K562 (cell line): ENCODE results near the gene ZBTB2. TPM values are rescaled to one million over a fixed set of nuclear protein-coding genes. Genes with fewer than 3 reads are reported as not detected.
A peak's percentile ranks its signal among the peaks of the same experiment; 100 is the strongest.

ENCODE experiments used
- EHMT2 ChIP-seq: fragments of 450-650 bp; IDR thresholded peaks from 2 replicates; pipeline ENCODE4 v1.6.1; 2018; ENCODE audit warnings: antibody characterized with exemption
- FOXK1 ChIP-seq: sonication (generic); formaldehyde crosslinking; IDR thresholded peaks from 2 replicates; pipeline ENCODE4 v1.8.0; 2022; ENCODE audit warnings: missing genetic modification reagents, mild to moderate bottlenecking, borderline replicate concordance
- KLF10 ChIP-seq: fragments of 250-450 bp; sonication (Bioruptor Pico); IDR thresholded peaks from 2 replicates; pipeline ENCODE4 v1.6.1; 2021; ENCODE audit warnings: matching md5 sums
- NCOA1 ChIP-seq: fragments of 450-650 bp; IDR thresholded peaks from 2 replicates; pipeline ENCODE4 v1.6.1; 2016; ENCODE audit warnings: low read depth
- RNF2 ChIP-seq: sonication (generic); IDR thresholded peaks from 2 replicates; pipeline ENCODE4 v1.6.1; 2016
- RREB1 ChIP-seq: fragments of 250-450 bp; sonication (Bioruptor Pico); IDR thresholded peaks from 2 replicates; pipeline ENCODE4 v1.4.0; 2020
- ZNF133 ChIP-seq: fragments of 250-450 bp; sonication (Bioruptor Pico); IDR thresholded peaks from 2 replicates; pipeline ENCODE4 v1.4.0; 2020; ENCODE audit warnings: mild to moderate bottlenecking
- ZNF23 ChIP-seq: fragments of 250-450 bp; sonication (Bioruptor Pico); IDR thresholded peaks from 2 replicates; pipeline ENCODE4 v1.4.0; 2020; ENCODE audit warnings: mild to moderate bottlenecking
- ZNF282 ChIP-seq: sonication (generic); formaldehyde crosslinking; IDR thresholded peaks from 2 replicates; pipeline ENCODE4 v1.8.1; 2023; ENCODE audit warnings: missing genetic modification reagents
- ZNF445 ChIP-seq: fragments of 250-450 bp; sonication (Bioruptor Pico); IDR thresholded peaks from 2 replicates; pipeline ENCODE4 v1.4.0; 2020; ENCODE audit warnings: low read depth, mild to moderate bottlenecking, moderate library complexity
- ZNF644 ChIP-seq: fragments of 200-800 bp; sonication (Bioruptor generic); IDR thresholded peaks from 2 replicates; pipeline ENCODE4 v1.6.1; 2016; ENCODE audit warnings: low read depth, missing genetic modification characterization, missing compliant biosample characterization
- ZNF75A ChIP-seq: fragments of 450-650 bp; formaldehyde crosslinking; IDR thresholded peaks from 2 replicates; pipeline ENCODE4 v1.4.0; 2020; ENCODE audit warnings: mild to moderate bottlenecking
- ZNF77 ChIP-seq: fragments of 250-450 bp; sonication (Bioruptor Pico); IDR thresholded peaks from 2 replicates; pipeline ENCODE4 v1.5.0; 2020
- polyA plus RNA-seq, 8 experiments: library from polyadenylated mRNA; depleted of rRNA in 4 of 8; stranded (reverse) in 5 of 8; unstranded in 3 of 8; fragments of >200 nt; fragmentation: Nextera tagmentation in 2 of 8; fragmentation: Illumina TruSeq in 1 of 8; extraction: Ambion mirVana in 2 of 8; extraction: Trizol in 1 of 8; gene quantifications; 2 replicates each; pipeline versions ENCODE4 v1.2.1 to v1.2.3, GENCODE V29; 2011 to 2014; ENCODE audit warnings: inconsistent platforms in 1 of 8, missing spikeins in 1 of 8
- total RNA-seq, 7 experiments: library from RNA; depleted of rRNA in 6 of 7; stranded (reverse); fragments of >200 nt in 6 of 7; fragmentation: Illumina TruSeq in 2 of 7; extraction: Trizol in 2 of 7; gene quantifications; 2 replicates each; pipeline versions ENCODE4 v1.2.1 to v1.2.3, GENCODE V29; 2011 to 2021; ENCODE audit warnings: low replicate concordance in 1 of 7
- TF ChIP-seq, protein P1 (sequence below): sonication (generic); formaldehyde crosslinking; IDR thresholded peaks from 2 replicates; pipeline ENCODE4 v1.8.0; 2023; ENCODE audit warnings: mild to moderate bottlenecking, missing genetic modification reagents
- TF ChIP-seq, protein P2 (sequence below): sonication (generic); formaldehyde crosslinking; IDR thresholded peaks from 2 replicates; pipeline ENCODE4 v1.9.0; 2022; ENCODE audit warnings: mild to moderate bottlenecking, missing genetic modification reagents
- TF ChIP-seq, protein P3 (sequence below): fragments of 250-450 bp; sonication (Bioruptor Pico); IDR thresholded peaks from 2 replicates; pipeline ENCODE4 v1.8.0; 2022; ENCODE audit warnings: moderate library complexity, mild to moderate bottlenecking, inconsistent platforms

The ZBTB2 gene
- total and polyA plus RNA-seq, 9 of the 15 experiments (the other 6 are each of a cell fraction or from before 2014, with no cell fraction given), result 5.1 to 26.2 (median 16.4) TPM

DNA sequence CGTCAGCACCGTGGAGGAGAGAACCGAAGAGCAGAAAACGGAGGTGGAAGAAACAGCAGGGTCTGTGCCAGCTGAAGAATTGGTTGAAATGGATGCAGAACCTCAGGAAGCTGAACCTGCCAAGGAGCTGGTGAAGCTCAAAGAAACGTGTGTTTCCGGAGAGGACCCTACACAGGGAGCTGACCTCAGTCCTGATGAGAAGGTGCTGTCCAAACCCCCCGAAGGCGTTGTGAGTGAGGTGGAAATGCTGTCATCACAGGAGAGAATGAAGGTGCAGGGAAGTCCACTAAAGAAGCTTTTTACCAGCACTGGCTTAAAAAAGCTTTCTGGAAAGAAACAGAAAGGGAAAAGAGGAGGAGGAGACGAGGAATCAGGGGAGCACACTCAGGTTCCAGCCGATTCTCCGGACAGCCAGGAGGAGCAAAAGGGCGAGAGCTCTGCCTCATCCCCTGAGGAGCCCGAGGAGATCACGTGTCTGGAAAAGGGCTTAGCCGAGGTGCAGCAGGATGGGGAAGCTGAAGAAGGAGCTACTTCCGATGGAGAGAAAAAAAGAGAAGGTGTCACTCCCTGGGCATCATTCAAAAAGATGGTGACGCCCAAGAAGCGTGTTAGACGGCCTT is 41.6 kb downstream of the ZBTB2 start (continued):
- TF ChIP-seq RREB1 (CRISPR knock-in tag) (no peak), KLF10 (CRISPR knock-in tag) (no peak), RNF2 (no peak), NCOA1 (0 out of 2 replicates have a peak, but pooled peaks have one; percentile 52), FOXK1 (CRISPR knock-in tag) (no peak), ZNF75A (CRISPR knock-in tag) (no peak), ZNF23 (CRISPR knock-in tag) (no peak), ZNF133 (no peak), ZNF445 (CRISPR knock-in tag) (no peak), ZNF644 (tag) (no peak), ZNF77 (CRISPR knock-in tag) (no peak), ZNF282 (CRISPR knock-in tag) (no peak), EHMT2 (peak; percentile 65; the same call in 1 of the 2 replicates)
- TF ChIP-seq, protein P1, sequence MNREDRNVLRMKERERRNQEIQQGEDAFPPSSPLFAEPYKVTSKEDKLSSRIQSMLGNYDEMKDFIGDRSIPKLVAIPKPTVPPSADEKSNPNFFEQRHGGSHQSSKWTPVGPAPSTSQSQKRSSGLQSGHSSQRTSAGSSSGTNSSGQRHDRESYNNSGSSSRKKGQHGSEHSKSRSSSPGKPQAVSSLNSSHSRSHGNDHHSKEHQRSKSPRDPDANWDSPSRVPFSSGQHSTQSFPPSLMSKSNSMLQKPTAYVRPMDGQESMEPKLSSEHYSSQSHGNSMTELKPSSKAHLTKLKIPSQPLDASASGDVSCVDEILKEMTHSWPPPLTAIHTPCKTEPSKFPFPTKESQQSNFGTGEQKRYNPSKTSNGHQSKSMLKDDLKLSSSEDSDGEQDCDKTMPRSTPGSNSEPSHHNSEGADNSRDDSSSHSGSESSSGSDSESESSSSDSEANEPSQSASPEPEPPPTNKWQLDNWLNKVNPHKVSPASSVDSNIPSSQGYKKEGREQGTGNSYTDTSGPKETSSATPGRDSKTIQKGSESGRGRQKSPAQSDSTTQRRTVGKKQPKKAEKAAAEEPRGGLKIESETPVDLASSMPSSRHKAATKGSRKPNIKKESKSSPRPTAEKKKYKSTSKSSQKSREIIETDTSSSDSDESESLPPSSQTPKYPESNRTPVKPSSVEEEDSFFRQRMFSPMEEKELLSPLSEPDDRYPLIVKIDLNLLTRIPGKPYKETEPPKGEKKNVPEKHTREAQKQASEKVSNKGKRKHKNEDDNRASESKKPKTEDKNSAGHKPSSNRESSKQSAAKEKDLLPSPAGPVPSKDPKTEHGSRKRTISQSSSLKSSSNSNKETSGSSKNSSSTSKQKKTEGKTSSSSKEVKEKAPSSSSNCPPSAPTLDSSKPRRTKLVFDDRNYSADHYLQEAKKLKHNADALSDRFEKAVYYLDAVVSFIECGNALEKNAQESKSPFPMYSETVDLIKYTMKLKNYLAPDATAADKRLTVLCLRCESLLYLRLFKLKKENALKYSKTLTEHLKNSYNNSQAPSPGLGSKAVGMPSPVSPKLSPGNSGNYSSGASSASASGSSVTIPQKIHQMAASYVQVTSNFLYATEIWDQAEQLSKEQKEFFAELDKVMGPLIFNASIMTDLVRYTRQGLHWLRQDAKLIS (CRISPR knock-in tag), result no peak
- TF ChIP-seq, protein P2, sequence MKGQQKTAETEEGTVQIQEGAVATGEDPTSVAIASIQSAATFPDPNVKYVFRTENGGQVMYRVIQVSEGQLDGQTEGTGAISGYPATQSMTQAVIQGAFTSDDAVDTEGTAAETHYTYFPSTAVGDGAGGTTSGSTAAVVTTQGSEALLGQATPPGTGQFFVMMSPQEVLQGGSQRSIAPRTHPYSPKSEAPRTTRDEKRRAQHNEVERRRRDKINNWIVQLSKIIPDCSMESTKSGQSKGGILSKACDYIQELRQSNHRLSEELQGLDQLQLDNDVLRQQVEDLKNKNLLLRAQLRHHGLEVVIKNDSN (CRISPR knock-in tag), result 0 out of 2 replicates have a peak, but pooled peaks have one; percentile 18
- TF ChIP-seq, protein P3, sequence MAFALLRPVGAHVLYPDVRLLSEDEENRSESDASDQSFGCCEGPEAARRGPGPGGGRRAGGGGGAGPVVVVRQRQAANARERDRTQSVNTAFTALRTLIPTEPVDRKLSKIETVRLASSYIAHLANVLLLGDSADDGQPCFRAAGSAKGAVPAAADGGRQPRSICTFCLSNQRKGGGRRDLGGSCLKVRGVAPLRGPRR (CRISPR knock-in tag), result no peak
